AG04449 (cell line): ENCODE data around the gene SLC30A3.

Source experiments
- CTCF ChIA-PET: fragments of 350-600 bp; formaldehyde crosslinking; extraction: SDS; loops from one replicate; lab custom pipeline; 2021; ENCODE audit warnings: antibody characterized with exemption; lab: Yijun Ruan, JAX
- POLR2A ChIA-PET: fragments of 400-600, 350-600 bp; formaldehyde crosslinking; extraction: SDS; loops from one replicate; lab custom pipeline; 2020; ENCODE audit warnings: antibody characterized with exemption, inconsistent platforms; lab: Yijun Ruan, JAX
- DNase-seq: peaks from one replicate; pipeline ENCODE4 v3.0.0-alpha.2; 2010; ENCODE audit warnings: low read depth, low spot score
- H3K4me3 ChIP-seq: 2 replicates; pipeline ENCODE4 v1.5.1; 2011; ENCODE audit warnings: low read depth, mild to moderate bottlenecking, control low read depth, low read length
- CTCF ChIP-seq: IDR thresholded peaks from one replicate; pipeline ENCODE4 v1.5.1; 2011; ENCODE audit warnings: mild to moderate bottlenecking, moderate library complexity, low read length, control low read depth, inconsistent platforms; ENCODE audit not compliant: insufficient read depth; ENCODE audit errors: missing control alignments

SLC30A3 gene

GRCh38 chr2:27291865-27292264, 29.0 kb upstream of the SLC30A3 start:
- POLR2A ChIA-PET = interaction anchor here (2.1 kb wide), 1 partner anchor 12 kb away, joined by 7 read pairs; no protein-coding TSS in a partner anchor
- H3K4me3 ChIP-seq = no peak overlapping the region
- DNase-seq = no peak
- TF ChIP-seq CTCF = no peak
- CTCF ChIA-PET = interaction anchor here (0.8 to 7.7 kb wide), 5 partner anchors 11 to 194 kb away, joined by 3 to 104 read pairs (median 11); partner anchors contain the start of gene TRIM54

GRCh38 chr2:27290549-27290948, 27.7 kb upstream of the SLC30A3 start:
- no peak overlapping the region for H3K4me3 ChIP-seq
- DNase-seq = no peak
- CTCF ChIA-PET = interaction anchor here (0.6 to 7.7 kb wide), 6 partner anchors 10 to 62 kb away, joined by 3 to 104 read pairs (median 3); partner anchors contain the start of gene TRIM54
- TF ChIP-seq CTCF = no peak
- POLR2A ChIA-PET = no interaction called here

GRCh38 chr2:27288610-27289009, 25.8 kb upstream of the SLC30A3 start:
- ChIA-PET CTCF (interaction anchor here (0.9 to 7.7 kb wide), 3 partner anchors 8 to 190 kb away, joined by 3 to 99 read pairs (median 18); partner anchors contain the start of gene TRIM54), POLR2A (no interaction called here)
- TF ChIP-seq CTCF = no peak
- no peak overlapping the region for H3K4me3 ChIP-seq
- no peak for DNase-seq

- TF ChIP-seq CTCF = no peak
- POLR2A ChIA-PET = no interaction called here
- DNase-seq = no peak
- H3K4me3 ChIP-seq = no peak overlapping the region
- CTCF ChIA-PET = interaction anchor here (1.2 to 10.5 kb wide), 4 partner anchors 10 to 185 kb away, joined by 4 to 206 read pairs (median 60); no protein-coding TSS in a partner anchor
Observed at GRCh38 chr2:27285481-27285880, 22.6 kb upstream of the SLC30A3 start.

- no peak overlapping the region for H3K4me3 ChIP-seq
- CTCF ChIA-PET = interaction anchor here (1.6 to 10.5 kb wide), 6 partner anchors 11 to 184 kb away, joined by 4 to 206 read pairs (median 96); partner anchors contain the start of gene SLC30A3
- POLR2A ChIA-PET = no interaction called here
- no peak for DNase-seq
- TF ChIP-seq CTCF = no peak
Observed at GRCh38 chr2:27284996-27285395, 22.1 kb upstream of the SLC30A3 start.

GRCh38 chr2:27282892-27283291, 20.0 kb upstream of the SLC30A3 start:
- H3K4me3 ChIP-seq = no peak overlapping the region
- TF ChIP-seq CTCF = no peak
- no peak for DNase-seq
- ChIA-PET POLR2A (no interaction called here), CTCF (interaction anchor here (1.3 to 10.5 kb wide), 10 partner anchors 8 to 321 kb away, joined by 3 to 206 read pairs (median 62); partner anchors contain the start of genes PREB and SLC30A3)
